Hematopoietic multipotent progenitor cell treated with erythropoietin and hydrocortisone succinate and interleukin-3 and kit ligand, for 15 days (in vitro differentiated cells): ENCODE data around the gene MED12.

Source experiments
- DNase-seq: peaks from one replicate; pipeline ENCODE4 v3.0.0-alpha.2; 2015; ENCODE audit warnings: low spot score

Gene MED12

GRCh38 chrX:71118032-71118984 is at the start of gene MED12:
Gene MED12 (plus strand): TSS chrX:71118596. CDS start chrX:71118755, 159 bp downstream.
- peak; percentile 69 for DNase-seq

- DNase-seq, result no peak
Observed at GRCh38 chrX:71070531-71070930, 47.9 kb upstream of the MED12 start.

GRCh38 chrX:71081330-71082123 is 36.9 kb upstream of the MED12 start:
- no peak for DNase-seq

GRCh38 chrX:71082124-71082647 is 36.2 kb upstream of the MED12 start:
- DNase-seq, result no peak

GRCh38 chrX:71082822-71083221 is 35.6 kb upstream of the MED12 start:
- no peak for DNase-seq

- no peak for DNase-seq
Observed at GRCh38 chrX:71085900-71086299, 32.5 kb upstream of the MED12 start.

- DNase-seq, result no peak
Observed at GRCh38 chrX:71091263-71091662, 27.1 kb upstream of the MED12 start.

GRCh38 chrX:71095033-71095432 is 23.4 kb upstream of the MED12 start:
- no peak for DNase-seq

- peak; percentile 88 for DNase-seq
Observed at GRCh38 chrX:71095555-71095980, 22.8 kb upstream of the MED12 start, which contains the start of gene FOXO4. Gene FOXO4 (plus strand): TSS chrX:71095851. CDS start chrX:71096529, 678 bp downstream.

GRCh38 chrX:71095981-71096759 is 22.2 kb upstream of the MED12 start:
- peak; percentile 62 for DNase-seq

- no peak for DNase-seq
Observed at GRCh38 chrX:71096760-71097032, 21.7 kb upstream of the MED12 start.

- peak; percentile 75 for DNase-seq
Observed at GRCh38 chrX:71098302-71098701, 20.1 kb upstream of the MED12 start.

GRCh38 chrX:71098951-71099506 is 19.4 kb upstream of the MED12 start:
- no peak for DNase-seq

GRCh38 chrX:71099736-71100135 is 18.7 kb upstream of the MED12 start:
- no peak for DNase-seq

GRCh38 chrX:71100581-71101505 is 17.6 kb upstream of the MED12 start:
- no peak for DNase-seq

- no peak for DNase-seq
Observed at GRCh38 chrX:71102292-71102691, 16.1 kb upstream of the MED12 start.

- no peak for DNase-seq
Observed at GRCh38 chrX:71103110-71103983, 15.0 kb upstream of the MED12 start.

- DNase-seq, result no peak
Observed at GRCh38 chrX:71105628-71106027, 12.8 kb upstream of the MED12 start.

GRCh38 chrX:71106427-71106826 is 12.0 kb upstream of the MED12 start, which contains the start of gene CXorf65:
Gene CXorf65 (minus strand): TSS chrX:71106740. CDS start chrX:71106556, 184 bp downstream.
- no peak for DNase-seq
